Vagina (tissue), 2 donors: ENCODE data around the gene SEMA5B.

Experiments used
- CTCF ChIP-seq, 3 experiments: fragments of 450-650 bp in 2 of 3; fragments of 200-600 bp in 1 of 3; sonication (generic) in 1 of 3; IDR thresholded peaks; one replicate each; pipeline ENCODE4 v1.5.1; 2017 to 2019; ENCODE audit warnings: antibody characterized with exemption in 3 of 3, mild to moderate bottlenecking in 2 of 3, moderate library complexity in 2 of 3
- POLR2A ChIP-seq, 2 donors: fragments of 450-650 bp; IDR thresholded peaks; one replicate each; pipeline ENCODE4 v1.6.1; 2017; ENCODE audit warnings: antibody characterized with exemption in 2 of 2, mild to moderate bottlenecking in 2 of 2, moderate library complexity in 2 of 2
- POLR2AphosphoS5 ChIP-seq, 2 donors: sonication (generic); formaldehyde crosslinking; IDR thresholded peaks; one replicate each; pipeline ENCODE4 v1.9.0; 2017; ENCODE audit warnings: antibody characterized with exemption in 2 of 2, mild to moderate bottlenecking in 2 of 2, low read depth in 1 of 2; ENCODE audit not compliant: insufficient read depth in 1 of 2

- no peak for TF ChIP-seq CTCF (IDR thresholded peaks at IDR 0.05)
- TF ChIP-seq POLR2A (IDR thresholded peaks at IDR 0.05): no peak
- no peak for TF ChIP-seq POLR2AphosphoS5 (IDR thresholded peaks at IDR 0.05; ENCODE audit: insufficient read depth in 1 of 2, low read depth in 1 of 2)
Observed at GRCh38 chr3:123036352-123037014, 8.9 kb upstream of the SEMA5B start.
